D721Med (cell line): ENCODE measurements around the gene HELQ.

Experiments used
- DNase-seq: peaks from one replicate; pipeline ENCODE4 v3.0.0; 2011; ENCODE audit warnings: low spot score; ENCODE audit not compliant: insufficient read length
- FAIRE-seq: peaks from 2 replicates; lab custom pipeline; 2011; peaks lifted over from hg19 to GRCh38; lab: Jason Lieb, UNC
- CTCF ChIP-seq: IDR thresholded peaks from 2 replicates; pipeline ENCODE4 v1.5.1; 2012; ENCODE audit warnings: mild to moderate bottlenecking, control low read depth; ENCODE audit not compliant: insufficient read depth; ENCODE audit errors: missing control alignments

The HELQ gene

DNA sequence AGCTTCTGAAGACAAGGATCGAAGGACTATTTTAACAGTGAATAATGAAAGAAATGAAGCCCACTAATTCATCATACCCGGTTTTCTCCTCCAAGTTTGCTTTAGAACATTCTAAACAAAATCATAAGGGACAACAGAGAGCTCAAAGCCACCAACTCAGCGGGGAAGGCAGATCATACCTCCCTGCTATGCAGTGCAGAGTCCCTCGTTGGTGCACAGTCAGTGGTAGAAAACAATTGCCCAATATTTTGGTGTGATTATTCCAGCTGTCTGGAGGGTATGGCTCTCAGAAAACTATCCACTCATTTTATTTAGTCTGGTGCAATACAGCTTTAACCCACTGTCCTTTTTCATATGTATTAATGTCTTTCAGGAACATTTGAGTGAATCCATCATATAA, 61.7 kb downstream of the HELQ start:
- TF ChIP-seq CTCF = no peak
- DNase-seq (no peak), FAIRE-seq (no peak)

- DNase-seq = no peak
- no peak for FAIRE-seq
- no peak for TF ChIP-seq CTCF
These were observed 63.1 kb downstream of the HELQ start for GRCh38 chr4:83392562-83392961.

- FAIRE-seq (no peak), DNase-seq (no peak)
- no peak for TF ChIP-seq CTCF
These were observed 64.7 kb downstream of the HELQ start for GRCh38 chr4:83390944-83391343.

DNA sequence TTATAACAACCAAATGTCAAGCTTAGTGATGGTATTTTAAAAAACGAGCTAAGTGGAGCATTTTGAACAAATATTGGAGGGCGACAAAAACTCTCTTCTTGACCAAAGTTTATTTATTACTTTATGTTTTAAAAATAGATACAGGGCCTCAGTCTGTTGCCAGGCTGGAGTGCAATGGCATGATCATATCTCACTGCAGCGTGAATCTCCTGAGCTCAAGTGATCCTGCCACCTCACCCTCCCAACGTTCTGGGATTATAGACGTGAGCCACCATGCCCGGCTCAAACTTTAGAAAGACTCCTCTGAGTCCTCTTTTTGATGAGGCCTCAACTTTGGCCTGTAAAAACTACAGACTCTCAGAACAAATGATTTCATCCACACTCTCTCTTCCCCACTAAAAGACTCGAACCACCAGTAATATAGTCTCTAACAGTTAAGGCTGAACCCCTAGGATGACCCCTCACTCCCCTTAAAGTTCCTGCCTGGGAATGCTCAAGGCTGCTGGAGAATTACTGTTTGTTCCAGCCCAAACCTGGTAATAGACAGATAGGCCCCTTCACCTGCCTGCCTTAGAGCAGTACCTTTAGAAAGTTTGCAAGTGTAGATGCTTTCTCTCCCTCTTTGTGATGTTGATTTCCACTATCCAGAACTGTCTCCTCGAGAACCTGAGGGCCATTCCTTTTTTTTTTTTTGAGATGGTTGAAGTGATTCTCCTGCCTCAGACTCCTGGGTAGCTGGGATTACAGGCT, 65.7 kb downstream of the HELQ start:
- TF ChIP-seq CTCF = no peak
- DNase-seq (no peak), FAIRE-seq (no peak)

DNA sequence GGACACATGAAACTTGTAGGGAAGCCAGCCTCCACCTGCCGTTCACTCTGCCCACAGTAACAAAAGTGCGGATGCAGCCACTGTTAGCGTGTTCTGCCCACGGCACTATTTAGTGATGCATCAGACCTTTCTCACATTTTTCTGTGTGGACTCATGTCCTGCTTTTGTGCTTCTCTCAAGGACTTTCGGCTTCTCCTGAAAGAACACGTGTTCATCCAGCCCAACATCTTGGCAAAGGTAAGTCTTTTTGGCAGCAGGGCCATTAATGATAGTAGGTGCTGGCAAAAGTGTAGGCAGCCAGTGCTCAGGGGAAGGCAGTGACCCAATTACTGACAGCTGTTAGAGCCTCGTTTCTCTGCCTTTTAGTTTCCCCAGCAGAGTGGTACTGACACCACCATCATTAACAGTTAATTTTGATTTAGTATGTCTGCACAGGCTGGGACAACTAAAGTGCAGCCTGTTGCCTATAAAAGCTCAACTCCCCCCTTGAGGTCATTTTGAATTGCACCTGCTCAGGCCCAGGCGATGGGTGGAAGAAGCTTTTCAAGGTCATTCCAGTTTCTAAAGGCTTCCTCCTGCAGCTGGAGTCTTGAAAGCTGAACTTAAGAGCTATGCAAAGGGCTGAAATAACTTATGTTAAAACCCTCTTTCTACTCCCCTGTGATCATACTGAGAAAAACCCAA, 66.4 kb downstream of the HELQ start:
- no peak for TF ChIP-seq CTCF
- FAIRE-seq = no peak

DNA sequence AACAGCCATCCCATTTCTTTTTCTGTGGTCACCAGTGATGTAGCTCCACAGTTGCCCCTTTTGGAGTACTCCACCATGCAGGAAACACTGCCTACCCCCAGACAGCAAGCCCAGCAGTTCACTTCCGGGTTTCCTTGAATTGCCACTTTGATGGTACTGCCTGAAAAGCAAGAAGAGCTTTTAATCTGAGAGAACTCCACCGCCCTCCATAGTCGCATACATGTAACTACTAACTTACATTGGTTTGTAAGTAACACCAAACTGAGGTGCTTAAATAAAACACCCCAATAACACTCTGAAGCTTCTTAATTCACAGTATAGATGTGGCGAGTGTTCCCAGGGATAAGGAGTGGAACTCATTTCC, 67.3 kb downstream of the HELQ start:
- TF ChIP-seq CTCF = no peak

More for the DNA sequence above, 66.4 kb downstream of the HELQ start:
- DNase-seq = no peak

More for the DNA sequence above, 67.3 kb downstream of the HELQ start:
- no peak for FAIRE-seq
- no peak for DNase-seq
